ENCODE measurements around the gene DNMBP.

The DNMBP gene

GRCh38 chr10:100009283-100009792 lies 409 bp downstream of the DNMBP start:
- no peak for TF ChIP-seq JUND (IDR thresholded peaks at IDR 0.05; ENCODE audit: low read depth)
- in situ Hi-C loops (cut with HindIII; ENCODE audit: low pct_unique_long_range_greater_than_20kb, low sequenced_read_pairs), result no loop called here
- DNase-seq (ENCODE audit: low read depth in 1 of 2, low spot score in 1 of 2), result peak; percentile 55 to 75

DNA sequence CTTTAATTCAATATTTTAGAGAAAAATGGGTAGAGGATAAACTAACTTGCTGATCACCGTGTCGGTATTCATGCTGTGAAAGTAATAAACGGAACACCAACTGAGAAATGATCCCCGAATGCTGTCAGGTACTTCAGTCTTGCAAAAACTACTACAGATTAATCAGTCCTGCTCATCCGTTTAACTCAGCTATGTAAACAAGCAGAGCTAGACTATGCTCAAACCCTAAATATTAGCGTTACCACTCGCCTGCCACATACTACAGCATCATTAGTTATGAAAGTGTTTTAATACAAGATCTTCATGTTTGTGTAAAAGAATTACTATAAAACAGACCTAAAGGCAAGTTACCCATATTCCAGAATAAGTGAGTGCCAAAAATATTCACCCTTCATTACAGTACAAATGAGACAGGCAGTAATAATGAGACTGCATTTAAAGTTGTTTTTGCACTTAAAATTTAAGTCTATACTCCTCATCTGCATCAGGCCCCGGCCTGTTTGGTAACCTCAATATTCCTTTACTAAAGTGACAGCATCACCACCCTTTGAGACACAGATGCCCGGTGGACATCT lies 952 bp downstream of the DNMBP start:
- TF ChIP-seq JUND (IDR thresholded peaks at IDR 0.05; ENCODE audit: low read depth), result no peak
- in situ Hi-C loops (cut with HindIII; ENCODE audit: low pct_unique_long_range_greater_than_20kb, low sequenced_read_pairs), result no loop called here
- DNase-seq (ENCODE audit: low read depth in 1 of 2, low spot score in 1 of 2), result no peak

DNA sequence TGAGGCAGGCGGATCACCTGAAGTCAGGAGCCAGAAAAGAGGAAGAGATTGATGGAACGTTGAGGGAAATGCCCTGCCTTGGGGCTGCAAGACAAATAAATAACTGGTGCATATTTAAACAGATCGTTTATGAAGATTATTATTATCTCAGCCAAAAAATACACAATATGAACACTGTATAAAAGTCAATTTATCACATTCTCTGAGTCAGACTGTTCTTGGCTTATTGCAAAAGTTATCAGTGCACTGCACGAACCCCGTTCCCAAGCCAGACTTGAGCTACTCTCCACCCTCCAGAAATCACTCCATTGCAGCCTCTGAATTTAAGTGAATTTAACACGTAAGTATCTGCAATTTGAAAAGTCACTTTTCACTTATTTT lies 1.6 kb downstream of the DNMBP start:
- in situ Hi-C loops (cut with HindIII; ENCODE audit: low pct_unique_long_range_greater_than_20kb, low sequenced_read_pairs), result no loop called here
- DNase-seq (ENCODE audit: low read depth in 1 of 2, low spot score in 1 of 2), result no peak
- TF ChIP-seq JUND (IDR thresholded peaks at IDR 0.05; ENCODE audit: low read depth), result no peak

- TF ChIP-seq JUND (IDR thresholded peaks at IDR 0.05; ENCODE audit: low read depth), result no peak
- no peak for DNase-seq (ENCODE audit: low read depth in 1 of 2, low spot score in 1 of 2)
- in situ Hi-C loops (cut with HindIII; ENCODE audit: low pct_unique_long_range_greater_than_20kb, low sequenced_read_pairs), result no loop called here
These were observed 2.3 kb downstream of the DNMBP start for GRCh38 chr10:100007231-100008141.

DNA sequence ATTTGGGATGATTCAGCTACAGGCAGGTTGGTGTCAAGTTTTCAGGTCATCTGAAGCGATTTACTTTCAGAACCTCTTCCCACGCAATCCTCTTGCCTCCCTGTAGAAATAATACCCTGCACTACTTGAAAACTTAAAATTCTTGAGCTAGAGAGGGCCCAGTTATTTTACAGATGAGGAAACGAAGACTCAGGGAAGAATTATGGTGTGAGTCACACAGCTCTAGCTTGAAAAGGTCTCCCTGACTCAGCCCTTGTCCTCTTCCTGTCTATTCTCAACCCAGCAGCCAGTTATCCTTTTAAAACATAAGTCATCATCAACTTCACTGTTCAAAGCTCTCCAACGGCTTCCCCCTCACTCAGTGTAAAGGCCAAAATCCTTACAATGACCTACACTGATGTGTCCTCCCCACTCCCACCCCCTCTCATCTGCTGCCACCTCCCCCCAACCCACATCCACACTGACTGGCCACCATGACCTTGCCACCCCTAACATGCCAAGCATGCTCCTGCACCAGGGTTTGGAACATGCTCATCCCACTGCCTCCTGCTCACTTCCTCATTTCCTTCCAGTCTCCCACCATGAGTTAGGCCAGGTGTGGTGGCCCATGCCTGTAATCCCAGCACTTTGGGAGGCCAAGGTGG lies 3.4 kb downstream of the DNMBP start:
- DNase-seq (ENCODE audit: low read depth in 1 of 2, low spot score in 1 of 2), result no peak
- no peak for TF ChIP-seq JUND (IDR thresholded peaks at IDR 0.05; ENCODE audit: low read depth)
- in situ Hi-C loops (cut with HindIII; ENCODE audit: low pct_unique_long_range_greater_than_20kb, low sequenced_read_pairs), result no loop called here

- TF ChIP-seq JUND (IDR thresholded peaks at IDR 0.05; ENCODE audit: low read depth), result no peak
- in situ Hi-C loops (cut with HindIII; ENCODE audit: low pct_unique_long_range_greater_than_20kb, low sequenced_read_pairs), result no loop called here
- DNase-seq (ENCODE audit: low read depth in 1 of 2, low spot score in 1 of 2), result no peak
These were observed 4.8 kb downstream of the DNMBP start for GRCh38 chr10:100004805-100005510.

- TF ChIP-seq JUND (IDR thresholded peaks at IDR 0.05; ENCODE audit: low read depth), result no peak
- DNase-seq (ENCODE audit: low read depth in 1 of 2, low spot score in 1 of 2), result no peak
- in situ Hi-C loops (cut with HindIII; ENCODE audit: low pct_unique_long_range_greater_than_20kb, low sequenced_read_pairs), result no loop called here
These were observed 9.6 kb downstream of the DNMBP start for GRCh38 chr10:100000109-100000644.

GRCh38 chr10:99999319-100000108 lies 10.2 kb downstream of the DNMBP start:
- TF ChIP-seq JUND (IDR thresholded peaks at IDR 0.05; ENCODE audit: low read depth), result no peak
- DNase-seq (ENCODE audit: low read depth in 1 of 2, low spot score in 1 of 2), result no peak
- in situ Hi-C loops (cut with HindIII; ENCODE audit: low pct_unique_long_range_greater_than_20kb, low sequenced_read_pairs), result no loop called here

GRCh38 chr10:99998889-99999288 lies 10.9 kb downstream of the DNMBP start:
- in situ Hi-C loops (cut with HindIII; ENCODE audit: low pct_unique_long_range_greater_than_20kb, low sequenced_read_pairs), result no loop called here
- no peak for DNase-seq (ENCODE audit: low read depth in 1 of 2, low spot score in 1 of 2)
- no peak for TF ChIP-seq JUND (IDR thresholded peaks at IDR 0.05; ENCODE audit: low read depth)

GRCh38 chr10:99996671-99997648 lies 12.8 kb downstream of the DNMBP start:
- in situ Hi-C loops (cut with HindIII; ENCODE audit: low pct_unique_long_range_greater_than_20kb, low sequenced_read_pairs), result no loop called here
- DNase-seq (ENCODE audit: low read depth in 1 of 2, low spot score in 1 of 2), result peak in 1 of 2 experiments; percentile 51
- TF ChIP-seq JUND (IDR thresholded peaks at IDR 0.05; ENCODE audit: low read depth), result no peak
